ENCODE data around the gene ACADSB. TPM values are rescaled to one million over a fixed set of nuclear protein-coding genes. Genes with fewer than 3 reads are reported as not detected.

The ACADSB gene
- polyA plus RNA-seq: 14.8 TPM

GRCh38 chr10:123008355-123009104 is at the start of gene ACADSB, which contains the start of gene IKZF5:
ACADSB (plus strand) TSS chr10:123009006; CDS start chr10:123009030, 24 bp downstream.
IKZF5 (minus strand) TSS chr10:123008795; CDS start chr10:122998625, 10,170 bp downstream.
- Mint-ChIP-seq H3K4me3 (peak within 1 kb of the TSS; percentile 91 to 99 (median 98)), H3K27ac (peak within 1 kb of the TSS; percentile 79 to 99 (median 97)), H3K27me3 (no peaks in the 10 kb centered on the region), H3K4me1 (peaks cover 36 to 41% (median 39%) of the 10 kb centered on the region in 3 donors), H3K36me3 (peaks cover 7% of the 10 kb centered on the region), H3K9me3 (no peaks in the 10 kb centered on the region)

- Mint-ChIP-seq H3K27me3 (peaks cover 9% of the 10 kb centered on the region), H3K4me1 (no peaks in the 10 kb centered on the region), H3K36me3 (no peaks in the 10 kb centered on the region), H3K4me3 (no peak overlapping the region), H3K27ac (no peak overlapping the region), H3K9me3 (peaks cover 10 to 19% (median 11%) of the 10 kb centered on the region in 3 donors)
These were observed 46.4 kb upstream of the ACADSB start for GRCh38 chr10:122962405-122962804.

- Mint-ChIP-seq H3K27ac (no peak overlapping the region), H3K4me3 (no peak overlapping the region), H3K36me3 (no peaks in the 10 kb centered on the region), H3K27me3 (peaks cover 9% of the 10 kb centered on the region), H3K4me1 (no peaks in the 10 kb centered on the region), H3K9me3 (peaks cover 10 to 24% (median 18%) of the 10 kb centered on the region in 3 donors)
These were observed 41.9 kb upstream of the ACADSB start for GRCh38 chr10:122966879-122967278.

GRCh38 chr10:122968698-122969097 is 40.1 kb upstream of the ACADSB start:
- Mint-ChIP-seq H3K4me3 (no peak overlapping the region), H3K9me3 (peaks cover 10 to 24% (median 18%) of the 10 kb centered on the region in 3 donors), H3K27ac (no peak overlapping the region), H3K36me3 (no peaks in the 10 kb centered on the region), H3K27me3 (peaks cover 3% of the 10 kb centered on the region), H3K4me1 (no peaks in the 10 kb centered on the region)

GRCh38 chr10:122974023-122974422 is 34.8 kb upstream of the ACADSB start:
- no peaks in the 10 kb centered on the region for H3K4me1 Mint-ChIP-seq

GRCh38 chr10:122974543-122975064 is 34.2 kb upstream of the ACADSB start:
- no peaks in the 10 kb centered on the region for H3K9me3 Mint-ChIP-seq
- H3K27me3 Mint-ChIP-seq: no peaks in the 10 kb centered on the region
- no peaks in the 10 kb centered on the region for H3K36me3 Mint-ChIP-seq
- no peaks in the 10 kb centered on the region for H3K4me1 Mint-ChIP-seq
- H3K4me3 Mint-ChIP-seq: no peak overlapping the region
- no peak overlapping the region for H3K27ac Mint-ChIP-seq

More at GRCh38 chr10:122974023-122974422, 34.8 kb upstream of the ACADSB start:
- Mint-ChIP-seq H3K4me3 (no peak overlapping the region), H3K27me3 (no peaks in the 10 kb centered on the region), H3K9me3 (peaks cover 0 to 2% (median 0%) of the 10 kb centered on the region in 3 donors), H3K27ac (no peak overlapping the region), H3K36me3 (no peaks in the 10 kb centered on the region)

- Mint-ChIP-seq H3K4me1 (peaks cover 13 to 19% (median 18%) of the 10 kb centered on the region in 3 donors), H3K27ac (peak within 1 kb of the TSS; percentile 97 to 99 (median 98)), H3K9me3 (no peaks in the 10 kb centered on the region), H3K27me3 (no peaks in the 10 kb centered on the region), H3K4me3 (peak within 1 kb of the TSS; percentile 91 to 96 (median 95)), H3K36me3 (no peaks in the 10 kb centered on the region)
These were observed 28.4 kb upstream of the ACADSB start, which contains the start of gene PSTK for GRCh38 chr10:122980209-122981065. PSTK (plus strand) TSS chr10:122980401; CDS start chr10:122980480, 79 bp downstream.

GRCh38 chr10:122981066-122981464 is 27.7 kb upstream of the ACADSB start:
- Mint-ChIP-seq H3K36me3 (no peaks in the 10 kb centered on the region), H3K27me3 (no peaks in the 10 kb centered on the region)

GRCh38 chr10:122983898-122984297 is 24.9 kb upstream of the ACADSB start:
- Mint-ChIP-seq H3K4me3 (no peak overlapping the region), H3K27ac (no peak overlapping the region)

More at GRCh38 chr10:122981066-122981464, 27.7 kb upstream of the ACADSB start:
- H3K27ac Mint-ChIP-seq: peak overlapping the region; percentile 97 to 99 (median 98)
- H3K4me3 Mint-ChIP-seq: peak overlapping the region; percentile 91 to 96 (median 95)
- peaks cover 13 to 19% (median 18%) of the 10 kb centered on the region in 3 donors for H3K4me1 Mint-ChIP-seq
- no peaks in the 10 kb centered on the region for H3K9me3 Mint-ChIP-seq

GRCh38 chr10:122984708-122985107 is 24.1 kb upstream of the ACADSB start:
- Mint-ChIP-seq H3K27me3 (no peaks in the 10 kb centered on the region), H3K27ac (no peak overlapping the region), H3K4me3 (peak overlapping the region in 1 of 4 donors; percentile 19), H3K36me3 (peaks cover 3% of the 10 kb centered on the region), H3K9me3 (no peaks in the 10 kb centered on the region), H3K4me1 (peaks cover 12 to 18% (median 17%) of the 10 kb centered on the region in 3 donors)

More at GRCh38 chr10:122983898-122984297, 24.9 kb upstream of the ACADSB start:
- Mint-ChIP-seq H3K4me1 (peaks cover 13 to 19% (median 18%) of the 10 kb centered on the region in 3 donors), H3K27me3 (no peaks in the 10 kb centered on the region), H3K9me3 (no peaks in the 10 kb centered on the region), H3K36me3 (peaks cover 3% of the 10 kb centered on the region)

GRCh38 chr10:122986335-122986734 is 22.5 kb upstream of the ACADSB start:
- peaks cover 0 to 5% (median 5%) of the 10 kb centered on the region in 3 donors for H3K4me1 Mint-ChIP-seq
- no peak overlapping the region for H3K4me3 Mint-ChIP-seq
- H3K27me3 Mint-ChIP-seq: no peaks in the 10 kb centered on the region
- no peak overlapping the region for H3K27ac Mint-ChIP-seq
- H3K9me3 Mint-ChIP-seq: no peaks in the 10 kb centered on the region
- H3K36me3 Mint-ChIP-seq: peaks cover 6% of the 10 kb centered on the region

- H3K4me3 Mint-ChIP-seq: no peak overlapping the region
- H3K27me3 Mint-ChIP-seq: no peaks in the 10 kb centered on the region
- H3K4me1 Mint-ChIP-seq: no peaks in the 10 kb centered on the region
- peaks cover 6% of the 10 kb centered on the region for H3K36me3 Mint-ChIP-seq
- H3K9me3 Mint-ChIP-seq: no peaks in the 10 kb centered on the region
- peak overlapping the region in 1 of 3 donors; percentile 26 for H3K27ac Mint-ChIP-seq
These were observed 20.3 kb upstream of the ACADSB start for GRCh38 chr10:122988501-122988900.

GRCh38 chr10:122990278-122990677 is 18.5 kb upstream of the ACADSB start:
- Mint-ChIP-seq H3K36me3 (peaks cover 9% of the 10 kb centered on the region), H3K4me1 (no peaks in the 10 kb centered on the region), H3K27me3 (no peaks in the 10 kb centered on the region), H3K27ac (peak overlapping the region in 1 of 3 donors; percentile 82), H3K9me3 (no peaks in the 10 kb centered on the region), H3K4me3 (no peak overlapping the region)

GRCh38 chr10:122992031-122992585 is 16.7 kb upstream of the ACADSB start:
- no peaks in the 10 kb centered on the region for H3K27me3 Mint-ChIP-seq
- peaks cover 7% of the 10 kb centered on the region for H3K36me3 Mint-ChIP-seq
- H3K4me1 Mint-ChIP-seq: no peaks in the 10 kb centered on the region
- no peak overlapping the region for H3K27ac Mint-ChIP-seq
- H3K4me3 Mint-ChIP-seq: no peak overlapping the region
- no peaks in the 10 kb centered on the region for H3K9me3 Mint-ChIP-seq

Data from IgD-negative memory B cell (primary cell).